ENCODE data around the gene SURF6. TPM values are rescaled to one million over a fixed set of nuclear protein-coding genes. Genes with fewer than 3 reads are reported as not detected.

The SURF6 gene
- total and polyA plus RNA-seq, 2 of the 8 experiments (the other 6 are each of a cell fraction or from before 2014, with no cell fraction given) = 6.1 to 23.7 TPM

GRCh38 chr9:133344071-133344470 lies 8.1 kb upstream of the SURF6 start (continued):
- no peak for TF ChIP-seq CTCF (IDR thresholded peaks at IDR 0.05; ENCODE audit: control extremely low read depth in 1 of 3, insufficient read depth in 1 of 3, low read depth in 1 of 3, low read length in 3 of 3)
- TF ChIP-seq TAF7 (optimal IDR thresholded peaks at IDR 0.05; ENCODE audit: borderline replicate concordance, low read depth, low read length) = no peak
- TF ChIP-seq SAP30 (IDR thresholded peaks at IDR 0.05; ENCODE audit: insufficient read depth, insufficient replicate concordance, low read length) = no peak
- no peak for TF ChIP-seq PHF8 (conservative IDR thresholded peaks at IDR 0.05; ENCODE audit: low read depth, low read length)
- TF ChIP-seq CHD7 (IDR thresholded peaks at IDR 0.05; ENCODE audit: insufficient replicate concordance, low read length) = no peak
- no peak for TF ChIP-seq ASH2L (IDR thresholded peaks at IDR 0.05; ENCODE audit: low read length)
